Osteoblast (primary cell): Measurements from ENCODE around the gene CRYBB1. TPM values are rescaled to one million over a fixed set of nuclear protein-coding genes. Genes with fewer than 3 reads are reported as not detected.

Experiments
- DNase-seq: peaks from one replicate; pipeline ENCODE4 v3.0.0; 2011; ENCODE audit warnings: low spot score, mixed read lengths; ENCODE audit not compliant: insufficient read length; ENCODE audit errors: missing footprints
- H2AFZ ChIP-seq: 2 replicates; pipeline ENCODE4 v1.6.0; 2011; ENCODE audit warnings: mild to moderate bottlenecking, low read length
- H3K27ac ChIP-seq: 2 replicates; pipeline ENCODE4 v1.5.1; 2011; ENCODE audit warnings: mild to moderate bottlenecking, low read depth, low read length, moderate library complexity
- H3K27me3 ChIP-seq: 2 replicates; pipeline ENCODE4 v1.6.0; 2012; ENCODE audit warnings: mild to moderate bottlenecking, control low read depth, inconsistent platforms, low read length, moderate library complexity; ENCODE audit not compliant: insufficient read depth
- H3K36me3 ChIP-seq: 2 replicates; pipeline ENCODE4 v1.5.1; 2011; ENCODE audit warnings: mild to moderate bottlenecking, low read length, control low read depth, moderate library complexity; ENCODE audit not compliant: insufficient read depth
- H3K4me1 ChIP-seq: 2 replicates; pipeline ENCODE4 v1.5.1; 2011; ENCODE audit warnings: mild to moderate bottlenecking, low read length, control low read depth, moderate library complexity; ENCODE audit not compliant: insufficient read depth
- H3K4me2 ChIP-seq: 2 replicates; pipeline ENCODE4 v1.6.0; 2011; ENCODE audit warnings: mild to moderate bottlenecking, low read length; ENCODE audit not compliant: insufficient read depth
- H3K4me3 ChIP-seq: fragments of 200-600 bp; sonication (generic); 3 replicates; pipeline ENCODE4 v1.5.1; 2012; ENCODE audit warnings: mild to moderate bottlenecking, low read length, inconsistent platforms; ENCODE audit not compliant: insufficient read depth
- H3K79me2 ChIP-seq: 2 replicates; pipeline ENCODE4 v1.6.0; 2012; ENCODE audit warnings: mild to moderate bottlenecking, low read length, control low read depth, inconsistent platforms; ENCODE audit not compliant: insufficient read depth
- H3K9me3 ChIP-seq: 2 replicates; pipeline ENCODE4 v1.5.1; 2011; ENCODE audit warnings: low read depth, low read length, control low read depth
- H4K20me1 ChIP-seq: 2 replicates; pipeline ENCODE4 v1.6.0; 2012; ENCODE audit warnings: mild to moderate bottlenecking, low read length, control low read depth; ENCODE audit not compliant: insufficient read depth
- CTCF ChIP-seq: IDR thresholded peaks from 2 replicates; pipeline ENCODE4 v1.5.1; 2011; ENCODE audit warnings: mild to moderate bottlenecking, low read depth, low read length, moderate library complexity; ENCODE audit errors: extremely low read depth
- total RNA-seq: library from RNA; depleted of rRNA; stranded (reverse); fragments of >200 nt; gene quantifications from 2 replicates; pipeline ENCODE4 v1.2.3, GENCODE V29; 2012

CRYBB1 gene
- total RNA-seq, 1 donor, result not detected

DNA sequence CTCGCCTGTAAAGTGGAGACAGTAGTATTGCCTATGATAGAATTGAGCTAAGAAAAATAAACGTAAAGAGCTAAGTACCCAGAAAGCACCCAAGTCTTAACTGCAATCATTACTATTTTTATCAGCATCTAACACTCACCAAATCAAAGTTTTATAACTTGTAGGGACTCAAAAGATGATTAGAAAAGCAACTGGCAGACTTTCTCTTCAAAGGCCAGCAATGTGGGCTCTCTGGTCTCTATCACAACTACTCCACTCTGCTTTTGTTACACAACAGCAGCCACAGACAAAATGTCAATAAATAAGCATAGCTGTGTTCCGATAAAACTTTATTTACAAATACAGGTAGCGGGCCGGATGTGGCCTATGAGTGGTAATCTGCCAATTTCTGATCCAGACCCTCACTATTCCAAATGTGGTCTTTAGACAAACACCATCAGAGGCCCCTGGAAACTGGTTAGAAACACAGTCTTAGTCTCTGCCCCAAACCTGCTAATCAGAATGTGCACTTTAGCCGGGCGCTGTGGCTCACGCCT, 36.1 kb downstream of the CRYBB1 start:
- TF ChIP-seq CTCF, result no peak
- H3K36me3 ChIP-seq, result peaks cover 30% of the 10 kb centered on the region
- H3K4me1 ChIP-seq, result peaks cover 20% of the 10 kb centered on the region
- no peak overlapping the region for H3K27ac ChIP-seq
- no peak overlapping the region for H3K4me3 ChIP-seq
- H3K79me2 ChIP-seq, result peaks cover 91% of the 10 kb centered on the region
- no peaks in the 10 kb centered on the region for H3K27me3 ChIP-seq
- no peaks in the 10 kb centered on the region for H3K9me3 ChIP-seq
- H2AFZ ChIP-seq, result no peak overlapping the region
- no peak for DNase-seq
- peaks cover 68% of the 10 kb centered on the region for H4K20me1 ChIP-seq
- H3K4me2 ChIP-seq, result no peak overlapping the region

DNA sequence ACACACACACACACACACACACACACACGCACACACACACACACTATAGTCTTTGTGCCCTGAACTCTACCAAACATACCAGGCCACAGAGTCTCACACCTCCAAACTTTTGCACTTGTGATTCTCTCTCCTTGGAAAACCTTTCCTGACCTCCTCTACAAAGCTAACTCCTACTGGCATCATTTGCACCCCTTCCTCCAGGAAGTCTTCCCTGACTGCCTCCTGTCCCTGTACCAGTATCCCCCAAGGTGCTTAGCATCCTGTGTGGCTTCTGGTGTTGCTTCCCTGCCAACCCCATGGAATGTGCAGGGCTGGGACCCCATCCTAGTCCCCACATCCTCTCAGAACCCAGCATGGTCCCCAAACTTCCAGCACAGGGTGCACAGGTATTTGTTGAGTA, 36.8 kb downstream of the CRYBB1 start:
- no peak overlapping the region for H2AFZ ChIP-seq
- peaks cover 20% of the 10 kb centered on the region for H3K4me1 ChIP-seq
- no peaks in the 10 kb centered on the region for H3K9me3 ChIP-seq
- H3K79me2 ChIP-seq, result peaks cover 90% of the 10 kb centered on the region
- no peaks in the 10 kb centered on the region for H3K27me3 ChIP-seq
- H4K20me1 ChIP-seq, result peaks cover 69% of the 10 kb centered on the region
- H3K4me2 ChIP-seq, result no peak overlapping the region
- no peak for TF ChIP-seq CTCF
- H3K27ac ChIP-seq, result no peak overlapping the region
- peaks cover 31% of the 10 kb centered on the region for H3K36me3 ChIP-seq
- no peak overlapping the region for H3K4me3 ChIP-seq
- no peak for DNase-seq

GRCh38 chr22:26580240-26580962, 37.4 kb downstream of the CRYBB1 start:
- no peak overlapping the region for H2AFZ ChIP-seq
- H3K9me3 ChIP-seq, result no peaks in the 10 kb centered on the region
- no peak overlapping the region for H3K4me3 ChIP-seq
- peaks cover 90% of the 10 kb centered on the region for H3K79me2 ChIP-seq
- H3K4me1 ChIP-seq, result peaks cover 17% of the 10 kb centered on the region
- TF ChIP-seq CTCF, result no peak
- no peaks in the 10 kb centered on the region for H3K27me3 ChIP-seq
- no peak overlapping the region for H3K4me2 ChIP-seq
- H3K36me3 ChIP-seq, result peaks cover 32% of the 10 kb centered on the region
- peaks cover 69% of the 10 kb centered on the region for H4K20me1 ChIP-seq
- H3K27ac ChIP-seq, result no peak overlapping the region
- no peak for DNase-seq

DNA sequence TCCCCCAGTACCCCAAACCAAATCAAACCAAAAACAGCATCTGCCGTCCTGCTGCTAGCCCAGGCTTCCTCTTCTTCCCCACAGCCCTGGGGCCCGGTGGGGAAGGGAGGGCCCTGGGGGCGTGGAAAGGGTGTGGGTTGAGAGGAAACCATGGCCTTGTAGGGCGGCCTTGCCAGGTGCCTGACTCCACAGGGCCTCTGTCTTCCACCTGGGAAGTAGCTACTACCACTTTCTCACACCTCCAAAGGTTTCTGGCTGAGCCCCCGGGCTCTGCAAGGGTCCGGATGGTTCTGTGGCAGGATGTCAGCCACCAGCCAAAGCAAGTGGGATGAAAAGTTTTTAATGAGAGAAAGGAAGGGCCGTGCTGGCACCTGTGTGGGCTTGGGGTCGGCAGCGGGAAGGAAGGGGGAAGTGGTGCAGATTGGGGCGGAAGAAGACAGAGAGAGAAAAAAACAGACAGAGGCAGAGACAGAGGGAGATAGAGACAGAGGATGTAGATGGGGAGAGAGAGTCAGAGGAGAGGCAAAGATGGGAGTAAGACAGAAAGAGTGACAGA, 38.4 kb downstream of the CRYBB1 start:
- Histone ChIP-seq H3K27me3 (no peaks in the 10 kb centered on the region), H3K4me2 (no peak overlapping the region), H2AFZ (no peak overlapping the region), H3K4me3 (no peak overlapping the region), H3K4me1 (peaks cover 7% of the 10 kb centered on the region), H3K79me2 (peaks cover 90% of the 10 kb centered on the region), H3K27ac (no peak overlapping the region), H4K20me1 (peaks cover 71% of the 10 kb centered on the region), H3K36me3 (peaks cover 34% of the 10 kb centered on the region), H3K9me3 (no peaks in the 10 kb centered on the region)
- no peak for DNase-seq
- TF ChIP-seq CTCF, result no peak
